ENCODE results near the gene RNGTT. TPM values are rescaled to one million over a fixed set of nuclear protein-coding genes. Genes with fewer than 3 reads are reported as not detected.

The RNGTT gene
- total RNA-seq, 1 donor from 2014 or later: 14.6 TPM

DNA sequence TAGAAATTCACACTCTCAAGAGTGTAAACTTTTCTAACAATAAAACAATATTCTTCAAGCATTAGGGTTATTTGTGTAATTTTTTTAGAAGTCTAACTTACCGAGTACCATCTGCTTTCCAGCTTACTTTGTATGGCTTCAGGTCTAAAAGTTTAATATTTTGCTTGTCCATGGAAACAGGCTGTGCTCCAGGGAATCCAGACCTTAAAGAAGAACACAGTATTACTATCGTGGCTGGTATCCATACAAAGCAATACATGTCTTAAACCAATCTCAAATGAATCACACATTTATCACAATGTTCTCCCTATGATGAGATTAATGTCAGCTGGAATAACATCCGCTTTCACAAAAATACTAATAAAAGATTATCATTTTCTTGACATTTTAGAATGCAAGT lies 73.0 kb downstream of the RNGTT start:
- TF ChIP-seq, protein P1, sequence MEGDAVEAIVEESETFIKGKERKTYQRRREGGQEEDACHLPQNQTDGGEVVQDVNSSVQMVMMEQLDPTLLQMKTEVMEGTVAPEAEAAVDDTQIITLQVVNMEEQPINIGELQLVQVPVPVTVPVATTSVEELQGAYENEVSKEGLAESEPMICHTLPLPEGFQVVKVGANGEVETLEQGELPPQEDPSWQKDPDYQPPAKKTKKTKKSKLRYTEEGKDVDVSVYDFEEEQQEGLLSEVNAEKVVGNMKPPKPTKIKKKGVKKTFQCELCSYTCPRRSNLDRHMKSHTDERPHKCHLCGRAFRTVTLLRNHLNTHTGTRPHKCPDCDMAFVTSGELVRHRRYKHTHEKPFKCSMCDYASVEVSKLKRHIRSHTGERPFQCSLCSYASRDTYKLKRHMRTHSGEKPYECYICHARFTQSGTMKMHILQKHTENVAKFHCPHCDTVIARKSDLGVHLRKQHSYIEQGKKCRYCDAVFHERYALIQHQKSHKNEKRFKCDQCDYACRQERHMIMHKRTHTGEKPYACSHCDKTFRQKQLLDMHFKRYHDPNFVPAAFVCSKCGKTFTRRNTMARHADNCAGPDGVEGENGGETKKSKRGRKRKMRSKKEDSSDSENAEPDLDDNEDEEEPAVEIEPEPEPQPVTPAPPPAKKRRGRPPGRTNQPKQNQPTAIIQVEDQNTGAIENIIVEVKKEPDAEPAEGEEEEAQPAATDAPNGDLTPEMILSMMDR (IDR thresholded peaks at IDR 0.05; ENCODE audit: unreplicated experiment): no peak
- no peak overlapping the region for H3K4me3 Mint-ChIP-seq (ENCODE audit: unreplicated experiment)
- no peak overlapping the region for H3K27ac Mint-ChIP-seq (ENCODE audit: unreplicated experiment)
- peaks cover 2% of the 10 kb centered on the region for H3K4me1 Mint-ChIP-seq (ENCODE audit: unreplicated experiment)
- DNase-seq (ENCODE audit: low spot score): no peak
- H3K9me3 Mint-ChIP-seq (ENCODE audit: unreplicated experiment): no peaks in the 10 kb centered on the region
- H3K27me3 Mint-ChIP-seq (ENCODE audit: unreplicated experiment): no peaks in the 10 kb centered on the region
- H3K36me3 Mint-ChIP-seq (ENCODE audit: low read depth, unreplicated experiment): peaks cover 8% of the 10 kb centered on the region

DNA sequence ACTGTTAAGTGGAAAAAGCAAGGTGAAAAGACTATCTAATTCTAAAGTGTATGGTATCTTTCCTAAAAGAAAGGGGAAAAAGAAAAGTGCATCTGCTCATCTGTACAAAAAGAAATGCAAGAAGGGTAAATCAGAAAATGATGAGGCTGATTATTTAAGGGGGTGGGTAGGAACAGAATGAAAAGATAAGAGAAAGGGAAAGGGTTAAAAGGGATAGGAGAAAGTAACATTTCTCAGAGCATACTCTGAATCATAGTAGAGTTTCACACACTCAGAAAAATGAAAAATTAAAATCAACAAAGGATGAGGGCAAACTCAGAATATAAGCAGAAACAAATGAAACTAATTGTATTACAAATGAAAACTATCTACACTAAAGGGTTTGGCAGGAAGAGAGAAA lies 79.1 kb downstream of the RNGTT start:
- no peak for DNase-seq (ENCODE audit: low spot score)
- H3K36me3 Mint-ChIP-seq (ENCODE audit: low read depth, unreplicated experiment): peaks cover 10% of the 10 kb centered on the region
- H3K4me3 Mint-ChIP-seq (ENCODE audit: unreplicated experiment): no peak overlapping the region
- H3K9me3 Mint-ChIP-seq (ENCODE audit: unreplicated experiment): no peaks in the 10 kb centered on the region
- peaks cover 13% of the 10 kb centered on the region for H3K4me1 Mint-ChIP-seq (ENCODE audit: unreplicated experiment)
- TF ChIP-seq, protein P1 (IDR thresholded peaks at IDR 0.05; ENCODE audit: unreplicated experiment): no peak
- H3K27ac Mint-ChIP-seq (ENCODE audit: unreplicated experiment): no peak overlapping the region
- H3K27me3 Mint-ChIP-seq (ENCODE audit: unreplicated experiment): no peaks in the 10 kb centered on the region

DNA sequence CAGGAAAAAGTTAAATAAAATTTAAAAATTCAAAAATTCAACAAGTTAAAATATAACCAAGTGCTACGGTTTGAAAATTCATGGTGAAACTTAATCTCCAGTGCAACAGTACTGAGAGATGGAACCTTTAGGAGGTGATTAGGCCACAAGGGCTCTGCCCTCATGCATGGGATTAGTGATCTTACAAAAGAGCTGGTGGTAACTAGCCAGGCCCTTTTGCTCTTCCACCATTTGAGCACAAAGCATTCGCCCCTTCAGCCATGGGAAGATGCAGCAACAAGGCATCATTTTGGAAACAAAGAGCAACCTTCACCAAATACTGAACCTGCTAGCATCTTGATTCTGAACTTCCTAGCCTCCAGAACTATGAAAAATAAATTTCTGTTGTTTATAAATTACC lies 80.9 kb downstream of the RNGTT start:
- H3K4me3 Mint-ChIP-seq (ENCODE audit: unreplicated experiment): no peak overlapping the region
- H3K36me3 Mint-ChIP-seq (ENCODE audit: low read depth, unreplicated experiment): peaks cover 10% of the 10 kb centered on the region
- no peak for DNase-seq (ENCODE audit: low spot score)
- H3K4me1 Mint-ChIP-seq (ENCODE audit: unreplicated experiment): peaks cover 13% of the 10 kb centered on the region
- no peaks in the 10 kb centered on the region for H3K9me3 Mint-ChIP-seq (ENCODE audit: unreplicated experiment)
- no peak overlapping the region for H3K27ac Mint-ChIP-seq (ENCODE audit: unreplicated experiment)
- H3K27me3 Mint-ChIP-seq (ENCODE audit: unreplicated experiment): no peaks in the 10 kb centered on the region
- TF ChIP-seq, protein P1 (IDR thresholded peaks at IDR 0.05; ENCODE audit: unreplicated experiment): no peak

DNA sequence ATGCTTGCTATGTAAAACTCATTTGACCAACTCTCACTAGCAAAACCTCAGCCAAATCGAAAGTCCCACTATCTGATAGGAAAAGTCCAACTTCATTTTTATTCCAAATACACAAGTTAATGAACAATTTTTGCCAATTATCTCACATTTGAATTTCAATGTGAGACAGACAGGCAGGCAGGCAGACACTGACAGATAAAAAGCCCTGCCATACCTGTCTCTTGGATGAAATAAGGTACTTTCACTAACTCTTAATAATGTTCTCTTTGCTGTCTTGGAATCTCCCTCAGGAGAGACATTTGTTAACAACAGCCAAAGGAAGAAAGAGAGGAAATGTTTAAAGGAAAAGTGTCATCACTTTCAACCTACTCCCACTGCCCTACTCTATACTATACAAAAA lies 82.0 kb downstream of the RNGTT start:
- peak overlapping the region; percentile 89 for H3K27ac Mint-ChIP-seq (ENCODE audit: unreplicated experiment)

DNA sequence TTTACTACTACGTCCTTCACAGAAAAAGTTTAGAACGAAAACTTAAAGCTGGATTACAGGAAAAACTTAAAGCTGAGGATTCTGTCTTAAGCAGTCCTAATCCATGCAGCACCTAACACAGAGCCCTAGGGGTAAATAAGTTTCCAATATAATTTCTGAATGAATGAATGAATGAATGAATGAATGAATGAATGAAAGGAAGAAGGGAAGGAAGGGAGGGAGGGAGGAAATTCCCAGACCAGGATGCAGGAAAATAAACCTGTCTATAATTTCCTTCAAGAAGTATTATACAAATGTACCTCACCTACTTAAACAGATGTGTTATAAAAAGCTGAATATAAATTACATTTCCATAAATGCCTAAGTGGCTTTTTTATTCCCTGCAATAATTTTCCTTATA lies 83.4 kb downstream of the RNGTT start:
- peaks cover 13% of the 10 kb centered on the region for H3K4me1 Mint-ChIP-seq (ENCODE audit: unreplicated experiment)
- H3K4me3 Mint-ChIP-seq (ENCODE audit: unreplicated experiment): no peak overlapping the region
- no peak overlapping the region for H3K27ac Mint-ChIP-seq (ENCODE audit: unreplicated experiment)
- no peak for DNase-seq (ENCODE audit: low spot score)
- TF ChIP-seq, protein P1 (IDR thresholded peaks at IDR 0.05; ENCODE audit: unreplicated experiment): no peak
- no peaks in the 10 kb centered on the region for H3K27me3 Mint-ChIP-seq (ENCODE audit: unreplicated experiment)
- H3K9me3 Mint-ChIP-seq (ENCODE audit: unreplicated experiment): no peaks in the 10 kb centered on the region
- peaks cover 1% of the 10 kb centered on the region for H3K36me3 Mint-ChIP-seq (ENCODE audit: low read depth, unreplicated experiment)

More for the DNA sequence above, 82.0 kb downstream of the RNGTT start:
- peaks cover 10% of the 10 kb centered on the region for H3K36me3 Mint-ChIP-seq (ENCODE audit: low read depth, unreplicated experiment)
- no peak overlapping the region for H3K4me3 Mint-ChIP-seq (ENCODE audit: unreplicated experiment)
- H3K9me3 Mint-ChIP-seq (ENCODE audit: unreplicated experiment): no peaks in the 10 kb centered on the region
- H3K4me1 Mint-ChIP-seq (ENCODE audit: unreplicated experiment): peaks cover 13% of the 10 kb centered on the region
- H3K27me3 Mint-ChIP-seq (ENCODE audit: unreplicated experiment): no peaks in the 10 kb centered on the region
- TF ChIP-seq, protein P1 (IDR thresholded peaks at IDR 0.05; ENCODE audit: unreplicated experiment): no peak
- no peak for DNase-seq (ENCODE audit: low spot score)

All from endothelial cell (in vitro differentiated cells).